Medulla oblongata (tissue), 1 donor: ENCODE data around the gene UGT1A9.

Source experiments
- DNase-seq: peaks from one replicate; pipeline ENCODE4 v3.0.0-alpha.2; 2015; ENCODE audit errors: extremely low spot score

The UGT1A9 gene

GRCh38 chr2:233796254-233796653 lies 124.6 kb downstream of the UGT1A9 start:
- no peak for DNase-seq

- DNase-seq: no peak
Measured at GRCh38 chr2:233798335-233799086, 126.8 kb downstream of the UGT1A9 start.

- DNase-seq: no peak
Measured at GRCh38 chr2:233799087-233799665, 127.5 kb downstream of the UGT1A9 start.

GRCh38 chr2:233799716-233800115 lies 128.0 kb downstream of the UGT1A9 start:
- no peak for DNase-seq

- DNase-seq: no peak
Measured at GRCh38 chr2:233800208-233800607, 128.5 kb downstream of the UGT1A9 start.

- no peak for DNase-seq
Measured at GRCh38 chr2:233801357-233802131, 129.8 kb downstream of the UGT1A9 start.

- DNase-seq: no peak
Measured at GRCh38 chr2:233802132-233802815, 130.6 kb downstream of the UGT1A9 start.

- DNase-seq: no peak
Measured at GRCh38 chr2:233803292-233803911, 131.7 kb downstream of the UGT1A9 start.

GRCh38 chr2:233803994-233804393 lies 132.3 kb downstream of the UGT1A9 start:
- no peak for DNase-seq

GRCh38 chr2:233807215-233807865 lies 135.6 kb downstream of the UGT1A9 start:
- no peak for DNase-seq

GRCh38 chr2:233807966-233808935 lies 136.6 kb downstream of the UGT1A9 start:
- DNase-seq: no peak

GRCh38 chr2:233810385-233810784 lies 138.7 kb downstream of the UGT1A9 start:
- no peak for DNase-seq

GRCh38 chr2:233811087-233811486 lies 139.4 kb downstream of the UGT1A9 start:
- DNase-seq: no peak

GRCh38 chr2:233811732-233812131 lies 140.0 kb downstream of the UGT1A9 start:
- no peak for DNase-seq

- DNase-seq: no peak
Measured at GRCh38 chr2:233813236-233814055, 141.7 kb downstream of the UGT1A9 start.

GRCh38 chr2:233814056-233814835 lies 142.5 kb downstream of the UGT1A9 start:
- DNase-seq: no peak

- DNase-seq: no peak
Measured at GRCh38 chr2:233815861-233816260, 144.2 kb downstream of the UGT1A9 start.

GRCh38 chr2:233816334-233816733 lies 144.6 kb downstream of the UGT1A9 start:
- no peak for DNase-seq
